SU-DHL-6 (cell line): ENCODE measurements around the gene LRP1-AS.

Experiments used
- CTCF ChIP-seq: fragments of 200-600 bp; sonication (generic); IDR thresholded peaks from one replicate; pipeline ENCODE4 v1.5.1; 2017; ENCODE audit warnings: antibody characterized with exemption, mild to moderate bottlenecking, low read length, moderate library complexity; ENCODE audit not compliant: insufficient read depth, poor library complexity, severe bottlenecking
- EZH2phosphoT487 ChIP-seq: fragments of 200-600 bp; sonication (generic), shearing (Covaris generic); conservative IDR thresholded peaks from 2 replicates; pipeline ENCODE4 v1.6.1; 2018; ENCODE audit warnings: mild to moderate bottlenecking, antibody characterized with exemption, low read length, moderate library complexity, mixed read lengths

- no peak for TF ChIP-seq CTCF
- no peak for TF ChIP-seq EZH2phosphoT487
Measured at GRCh38 chr12:57127726-57128518, 19.5 kb downstream of the LRP1-AS start, which contains the start of gene LRP1.
